ENCODE data around the gene ELMO3.

ELMO3 gene

DNA sequence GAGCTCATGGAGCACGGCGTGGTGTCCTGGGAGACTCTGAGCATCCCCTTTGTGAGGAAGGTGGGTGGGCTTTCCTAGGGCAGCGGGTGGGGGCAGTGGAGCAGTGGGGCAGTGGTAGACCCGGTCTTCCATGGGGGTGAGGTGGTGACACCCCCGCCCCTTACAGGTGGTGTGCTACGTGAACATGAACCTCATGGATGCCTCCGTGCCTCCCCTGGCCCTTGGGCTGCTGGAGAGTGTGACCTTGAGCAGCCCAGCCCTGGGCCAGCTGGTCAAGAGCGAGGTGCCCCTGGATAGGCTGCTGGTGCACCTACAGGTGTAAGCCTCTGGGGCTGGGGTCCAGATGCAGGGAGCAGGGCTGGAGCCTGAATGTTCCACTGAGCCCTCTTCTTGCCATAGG lies 1.6 kb downstream of the ELMO3 start:
- DNase-seq, result no peak

GRCh38 chr16:67201411-67202345 lies 2.7 kb downstream of the ELMO3 start:
- DNase-seq, result no peak

- no peak for DNase-seq
Measured at GRCh38 chr16:67202426-67202825, 3.5 kb downstream of the ELMO3 start.

DNA sequence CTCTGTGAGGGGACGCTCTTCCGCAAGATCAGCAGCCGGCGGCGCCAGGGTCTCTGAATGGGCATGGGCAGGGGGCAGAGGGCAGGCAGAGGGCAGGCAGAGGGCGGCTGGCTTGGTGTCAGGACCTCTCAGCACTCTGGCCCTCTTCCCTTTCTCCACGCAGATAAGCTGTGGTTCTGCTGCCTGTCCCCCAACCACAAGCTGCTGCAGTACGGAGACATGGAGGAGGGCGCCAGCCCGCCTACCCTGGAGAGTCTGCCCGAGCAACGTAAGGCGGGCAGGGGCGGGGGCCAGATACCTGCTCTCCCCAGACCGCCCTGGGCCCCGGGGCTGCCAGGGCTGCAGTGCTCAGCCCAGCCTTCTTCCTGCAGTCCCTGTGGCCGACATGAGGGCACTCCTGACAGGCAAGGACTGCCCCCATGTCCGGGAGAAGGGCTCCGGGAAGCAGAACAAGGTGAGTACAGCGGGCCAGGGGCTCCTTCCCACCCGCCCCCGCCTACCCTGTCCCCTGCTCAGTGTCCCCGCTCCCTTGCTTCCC lies 4.1 kb downstream of the ELMO3 start:
- DNase-seq, result no peak

GRCh38 chr16:67204076-67204475 lies 5.1 kb downstream of the ELMO3 start:
- DNase-seq, result no peak

- DNase-seq, result no peak
Measured at GRCh38 chr16:67206129-67206837, 7.4 kb downstream of the ELMO3 start.

GRCh38 chr16:67206838-67207248 lies 7.9 kb downstream of the ELMO3 start:
- no peak for DNase-seq

GRCh38 chr16:67207249-67208091 lies 8.5 kb downstream of the ELMO3 start:
- no peak for DNase-seq

DNA sequence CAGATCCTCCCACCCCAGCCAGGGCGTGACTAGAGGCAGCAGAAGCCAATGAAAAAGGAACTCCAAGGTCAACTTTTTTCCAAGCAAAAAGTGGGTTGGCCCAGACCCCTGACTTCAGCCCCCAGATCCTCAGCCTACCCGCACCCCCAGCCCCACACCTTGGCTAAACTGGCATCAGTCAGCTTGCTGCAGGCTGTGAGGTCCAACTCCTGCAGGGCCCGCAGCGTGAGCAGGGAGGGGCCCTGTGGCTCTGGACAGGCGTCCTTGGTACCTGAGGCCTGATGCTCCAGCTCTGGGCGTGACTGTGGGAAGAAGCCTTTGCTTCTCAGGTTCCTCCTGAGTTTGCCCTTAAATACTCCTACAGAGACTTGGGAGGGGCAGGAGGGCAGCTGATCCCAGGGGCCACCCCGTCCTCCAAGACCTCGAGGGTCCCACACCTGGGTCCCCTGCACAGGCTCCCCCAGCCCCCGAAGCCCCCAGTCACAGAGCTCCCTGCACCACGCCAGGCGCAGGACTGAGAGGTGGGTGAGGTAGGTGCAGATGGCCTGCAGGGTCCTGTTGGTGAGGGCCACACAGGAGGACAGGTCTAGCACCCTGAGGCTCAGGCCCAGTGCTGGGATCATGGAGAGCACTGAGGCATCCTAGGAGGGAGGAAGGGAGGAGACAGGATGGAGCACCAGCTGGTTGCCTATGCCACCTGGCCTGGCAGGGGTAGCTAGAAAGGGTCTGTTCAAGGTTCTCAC lies 9.4 kb downstream of the ELMO3 start:
- DNase-seq, result no peak

- DNase-seq, result no peak
Measured at GRCh38 chr16:67209565-67209964, 10.6 kb downstream of the ELMO3 start.

GRCh38 chr16:67210069-67210937 lies 11.4 kb downstream of the ELMO3 start:
- no peak for DNase-seq

DNA sequence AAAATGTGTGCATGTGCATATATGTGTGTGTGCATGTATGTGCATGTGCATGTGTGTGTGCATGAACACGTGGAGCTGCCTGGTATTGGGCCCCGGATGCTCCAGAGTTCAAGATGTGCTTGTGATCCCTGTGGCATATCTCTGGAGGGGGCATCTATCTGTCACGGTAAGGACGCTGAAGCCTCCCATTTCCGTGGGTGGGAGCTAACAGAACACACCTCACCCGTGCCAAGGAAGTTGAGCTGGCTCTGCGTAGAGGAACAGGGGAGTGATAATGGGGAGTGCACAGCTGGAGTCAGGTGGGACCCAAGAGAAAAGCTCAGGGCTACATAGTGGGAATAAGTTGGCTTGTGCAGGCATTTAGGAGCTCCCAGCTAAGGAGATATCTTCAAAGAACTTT lies 12.7 kb downstream of the ELMO3 start:
- no peak for DNase-seq

GRCh38 chr16:67212766-67213165 lies 13.8 kb downstream of the ELMO3 start:
- no peak for DNase-seq

DNA sequence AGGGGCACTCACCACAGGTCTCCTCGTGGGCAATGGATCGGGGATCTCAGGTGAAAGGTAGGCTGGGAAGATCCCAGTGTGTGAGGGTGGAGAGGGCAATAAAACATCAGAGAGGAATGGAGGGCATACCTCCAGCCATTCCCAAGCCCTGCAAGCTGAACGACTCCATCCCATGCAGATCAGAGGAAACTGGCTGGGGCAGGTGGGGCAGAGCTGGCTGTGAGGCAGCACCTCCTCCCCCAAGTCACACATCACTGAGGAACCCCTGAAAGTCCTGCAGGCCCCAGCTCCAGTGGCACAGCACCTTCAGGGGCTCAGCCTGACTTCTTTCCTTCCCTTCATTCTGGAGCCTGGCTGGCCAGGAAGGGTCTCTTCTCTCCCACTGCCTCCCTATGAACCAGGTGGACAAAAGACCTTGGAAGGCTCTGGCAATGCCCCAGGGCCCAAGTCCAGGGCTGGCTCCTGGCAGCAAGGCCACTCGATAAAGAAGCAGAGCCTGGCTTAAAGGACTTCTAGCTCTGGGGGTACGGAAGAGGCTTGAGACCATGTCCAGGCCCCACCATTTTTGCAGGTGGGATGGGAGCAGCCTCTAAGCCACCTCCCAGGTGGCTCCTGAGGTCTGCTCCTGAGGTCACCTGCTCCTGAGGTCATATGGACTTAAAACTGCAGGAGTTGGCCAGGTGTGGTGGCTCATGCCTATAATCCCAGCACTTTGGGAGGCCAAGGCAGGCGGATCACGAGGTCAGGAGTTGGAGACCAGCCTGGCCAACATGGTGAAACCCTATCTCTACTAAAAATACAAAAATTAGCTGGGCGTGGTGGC lies 14.5 kb downstream of the ELMO3 start:
- DNase-seq, result no peak

DNA sequence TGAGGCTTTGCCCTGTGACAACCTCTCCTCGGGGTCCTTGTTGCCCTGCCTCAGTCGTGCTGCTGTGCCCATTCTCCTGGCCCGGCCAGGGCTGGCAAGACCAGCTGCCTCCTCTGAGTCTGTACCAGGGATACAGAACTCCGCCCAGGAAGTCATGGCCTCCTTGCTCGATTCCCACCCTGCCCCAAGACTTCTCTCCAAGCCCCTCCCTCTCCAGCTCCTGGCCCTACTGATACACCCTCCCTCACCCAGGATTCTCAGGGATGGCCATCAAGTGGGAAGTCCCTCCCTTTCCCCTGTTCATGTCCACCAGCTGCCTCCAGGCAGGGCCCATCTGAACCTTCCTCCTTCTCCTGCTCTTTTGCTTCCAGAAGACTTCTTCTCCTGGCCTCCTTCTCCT lies 16.8 kb downstream of the ELMO3 start:
- no peak for DNase-seq

- DNase-seq, result no peak
Measured at GRCh38 chr16:67216612-67217490, 17.9 kb downstream of the ELMO3 start.

DNA sequence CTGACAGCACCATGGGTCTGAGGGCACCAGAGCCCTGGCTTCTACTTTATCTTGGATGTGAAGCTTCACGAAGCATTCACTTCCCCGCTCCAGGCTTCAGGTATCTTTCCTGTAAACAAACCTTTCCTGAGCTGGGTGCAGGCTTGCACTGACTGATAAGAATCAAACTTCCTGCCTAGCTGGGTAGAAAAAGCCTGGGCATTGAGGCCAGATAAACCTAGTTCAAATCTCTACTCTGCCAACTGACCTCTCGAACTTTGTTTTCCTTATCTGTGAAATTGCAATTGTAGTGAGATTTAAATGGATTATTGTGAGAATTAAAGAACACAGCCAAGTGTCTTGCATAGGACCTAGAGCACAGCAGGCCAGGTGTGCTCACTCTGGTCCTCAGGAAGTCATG lies 25.1 kb downstream of the ELMO3 start:
- DNase-seq, result no peak

GRCh38 chr16:67226295-67226803 lies 27.4 kb downstream of the ELMO3 start:
- DNase-seq, result no peak

Measured in activated effector memory CD4-positive, alpha-beta T cell treated with Interleukin-2 at 50 U/mL for 16 hours (primary cell).